Measurements from ENCODE around the gene MGAT5. TPM values are rescaled to one million over a fixed set of nuclear protein-coding genes. Genes with fewer than 3 reads are reported as not detected.

MGAT5 gene
- total RNA-seq, 2 experiments from 2014 or later: 60.8 to 68.0 TPM

DNA sequence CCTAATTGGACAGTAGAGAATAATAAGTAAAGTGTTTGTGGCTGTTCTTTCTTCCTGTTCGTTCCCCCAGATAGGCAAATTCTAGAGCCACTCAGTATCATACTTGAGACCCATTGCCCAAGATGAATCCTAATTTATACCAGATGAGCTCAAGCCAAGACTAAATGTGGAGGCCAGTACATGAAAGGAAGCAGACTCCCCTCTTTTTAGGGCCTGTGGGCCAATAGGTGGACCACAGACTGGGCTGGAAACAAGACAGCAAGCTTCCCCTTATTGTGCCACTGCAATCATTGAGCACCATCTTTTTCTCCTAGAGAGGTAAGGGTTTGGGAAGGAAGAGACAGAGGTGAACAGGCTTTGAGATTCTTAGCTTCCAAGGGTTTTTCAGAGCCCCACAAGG is 141.9 kb downstream of the MGAT5 start:
- Histone ChIP-seq H2AFZ (ENCODE audit: low read length) (no peak overlapping the region), H3K9me2 (ENCODE audit: insufficient read depth, low read length) (no peaks in the 10 kb centered on the region), H4K20me1 (ENCODE audit: insufficient read depth, low read length) (no peaks in the 10 kb centered on the region), H3K4me2 (ENCODE audit: low read length) (no peak overlapping the region), H3K4me1 (ENCODE audit: insufficient read depth, low read length, poor library complexity, severe bottlenecking) (peaks cover 18% of the 10 kb centered on the region), H3K36me3 (ENCODE audit: insufficient read depth, low read length) (peaks cover 15% of the 10 kb centered on the region), H3K9me3 (ENCODE audit: low read length) (no peaks in the 10 kb centered on the region), H3K27ac (ENCODE audit: low read depth, low read length, poor library complexity, severe bottlenecking) (no peak overlapping the region), H3K79me2 (ENCODE audit: insufficient read depth, low read depth, low read length) (no peaks in the 10 kb centered on the region), H3K4me3 (ENCODE audit: low read depth, low read length, poor library complexity, severe bottlenecking) (no peak overlapping the region)
- CTCF ChIA-PET (ENCODE audit: unreplicated experiment): no interaction called here
- no TSS peak for BruUV-seq (replicated peaks)
- no peak for DNase-seq (ENCODE audit: low spot score)
- intact Hi-C loops (cut with micrococcal nuclease; ENCODE audit: unreplicated experiment): no loop called here
- POLR2A ChIA-PET: interaction anchor here (1.0 kb wide), 1 partner anchor 10 kb away, joined by 3 read pairs; no protein-coding TSS in a partner anchor
- TF ChIP-seq EZH2phosphoT487 (IDR thresholded peaks at IDR 0.05; ENCODE audit: borderline replicate concordance, low read depth, low read length): no peak
- TF ChIP-seq, protein P1, sequence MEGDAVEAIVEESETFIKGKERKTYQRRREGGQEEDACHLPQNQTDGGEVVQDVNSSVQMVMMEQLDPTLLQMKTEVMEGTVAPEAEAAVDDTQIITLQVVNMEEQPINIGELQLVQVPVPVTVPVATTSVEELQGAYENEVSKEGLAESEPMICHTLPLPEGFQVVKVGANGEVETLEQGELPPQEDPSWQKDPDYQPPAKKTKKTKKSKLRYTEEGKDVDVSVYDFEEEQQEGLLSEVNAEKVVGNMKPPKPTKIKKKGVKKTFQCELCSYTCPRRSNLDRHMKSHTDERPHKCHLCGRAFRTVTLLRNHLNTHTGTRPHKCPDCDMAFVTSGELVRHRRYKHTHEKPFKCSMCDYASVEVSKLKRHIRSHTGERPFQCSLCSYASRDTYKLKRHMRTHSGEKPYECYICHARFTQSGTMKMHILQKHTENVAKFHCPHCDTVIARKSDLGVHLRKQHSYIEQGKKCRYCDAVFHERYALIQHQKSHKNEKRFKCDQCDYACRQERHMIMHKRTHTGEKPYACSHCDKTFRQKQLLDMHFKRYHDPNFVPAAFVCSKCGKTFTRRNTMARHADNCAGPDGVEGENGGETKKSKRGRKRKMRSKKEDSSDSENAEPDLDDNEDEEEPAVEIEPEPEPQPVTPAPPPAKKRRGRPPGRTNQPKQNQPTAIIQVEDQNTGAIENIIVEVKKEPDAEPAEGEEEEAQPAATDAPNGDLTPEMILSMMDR (conservative IDR thresholded peaks at IDR 0.05; ENCODE audit: low read length): no peak

DNA sequence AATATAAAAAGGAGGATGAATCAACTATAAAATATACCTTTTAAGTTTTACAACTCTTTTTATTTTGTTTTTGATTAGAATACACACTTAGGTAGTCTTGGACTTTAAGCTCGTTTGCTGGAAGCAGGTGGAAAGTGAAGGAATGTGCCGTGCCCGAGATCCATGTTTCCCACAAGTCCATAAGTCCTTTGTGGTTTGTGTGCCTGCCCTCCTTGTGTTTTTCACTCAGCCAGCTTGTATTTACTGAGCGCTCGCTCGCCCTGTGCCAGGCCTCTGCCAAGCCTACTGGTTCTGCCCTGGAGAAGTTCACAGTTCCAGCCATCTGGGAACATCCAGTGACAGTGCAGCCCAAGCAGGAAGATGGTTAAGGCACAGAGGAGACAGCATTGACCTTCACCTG is 142.6 kb downstream of the MGAT5 start:
- H3K79me2 ChIP-seq (ENCODE audit: insufficient read depth, low read depth, low read length): no peaks in the 10 kb centered on the region
- H3K4me1 ChIP-seq (ENCODE audit: insufficient read depth, low read length, poor library complexity, severe bottlenecking): peaks cover 11% of the 10 kb centered on the region
- H3K9me3 ChIP-seq (ENCODE audit: low read length): no peaks in the 10 kb centered on the region
- no peak for TF ChIP-seq EZH2phosphoT487 (IDR thresholded peaks at IDR 0.05; ENCODE audit: borderline replicate concordance, low read depth, low read length)
- TF ChIP-seq, protein P1 (conservative IDR thresholded peaks at IDR 0.05; ENCODE audit: low read length): no peak
- H3K4me3 ChIP-seq (ENCODE audit: low read depth, low read length, poor library complexity, severe bottlenecking): no peak overlapping the region
- H4K20me1 ChIP-seq (ENCODE audit: insufficient read depth, low read length): no peaks in the 10 kb centered on the region
- no peak overlapping the region for H2AFZ ChIP-seq (ENCODE audit: low read length)
- H3K9me2 ChIP-seq (ENCODE audit: insufficient read depth, low read length): no peaks in the 10 kb centered on the region
- POLR2A ChIA-PET: no interaction called here
- CTCF ChIA-PET (ENCODE audit: unreplicated experiment): no interaction called here
- DNase-seq (ENCODE audit: low spot score): no peak
- H3K27ac ChIP-seq (ENCODE audit: low read depth, low read length, poor library complexity, severe bottlenecking): no peak overlapping the region
- intact Hi-C loops (cut with micrococcal nuclease; ENCODE audit: unreplicated experiment): no loop called here
- H3K36me3 ChIP-seq (ENCODE audit: insufficient read depth, low read length): peaks cover 10% of the 10 kb centered on the region
- H3K4me2 ChIP-seq (ENCODE audit: low read length): no peak overlapping the region
- BruUV-seq (replicated peaks): no TSS peak

DNA sequence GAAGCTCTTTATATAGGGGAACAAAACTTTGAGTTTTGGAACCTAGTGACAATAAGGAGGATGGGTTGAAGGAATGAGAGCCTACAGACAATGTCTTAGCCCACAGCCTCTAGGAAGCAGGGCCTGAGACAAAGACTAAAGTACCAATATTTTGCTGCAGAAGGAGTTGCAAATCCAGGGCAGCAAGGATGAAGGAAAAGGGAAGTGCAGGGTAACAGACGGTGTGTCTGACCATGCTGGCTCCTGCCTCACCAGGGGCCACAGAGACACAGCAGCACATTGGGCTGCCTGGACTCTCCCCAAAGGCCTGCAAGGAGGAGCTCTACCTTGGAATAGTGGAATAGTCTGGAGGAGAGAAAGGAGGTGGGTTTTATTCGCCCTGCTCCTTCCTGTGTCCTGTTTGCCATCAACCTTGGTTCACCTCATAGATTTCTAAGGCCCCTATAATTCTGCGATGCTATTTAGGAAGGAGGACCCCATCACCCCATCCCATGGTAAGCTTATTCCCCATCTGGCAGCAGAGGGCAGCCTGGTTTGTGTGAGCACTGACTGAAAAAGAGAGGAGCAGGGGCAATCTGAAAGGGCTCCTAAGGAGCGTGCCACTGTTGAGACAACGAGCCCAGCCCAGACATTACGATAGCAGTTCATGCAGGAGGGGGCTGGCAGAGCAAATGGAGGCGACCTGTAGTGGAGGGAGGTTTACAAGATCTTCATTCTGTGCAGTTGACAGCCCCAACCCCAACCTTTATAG is 143.4 kb downstream of the MGAT5 start:
- H3K4me1 ChIP-seq (ENCODE audit: insufficient read depth, low read length, poor library complexity, severe bottlenecking): peaks cover 2% of the 10 kb centered on the region
- H4K20me1 ChIP-seq (ENCODE audit: insufficient read depth, low read length): no peaks in the 10 kb centered on the region
- no peak overlapping the region for H2AFZ ChIP-seq (ENCODE audit: low read length)
- intact Hi-C loops (cut with micrococcal nuclease; ENCODE audit: unreplicated experiment): no loop called here
- H3K4me3 ChIP-seq (ENCODE audit: low read depth, low read length, poor library complexity, severe bottlenecking): no peak overlapping the region
- no peak overlapping the region for H3K27ac ChIP-seq (ENCODE audit: low read depth, low read length, poor library complexity, severe bottlenecking)
- ChIA-PET CTCF (ENCODE audit: unreplicated experiment) (no interaction called here), POLR2A (no interaction called here)
- no peaks in the 10 kb centered on the region for H3K9me3 ChIP-seq (ENCODE audit: low read length)
- DNase-seq (ENCODE audit: low spot score): no peak
- BruUV-seq (replicated peaks): no TSS peak
- peaks cover 10% of the 10 kb centered on the region for H3K36me3 ChIP-seq (ENCODE audit: insufficient read depth, low read length)
- no peaks in the 10 kb centered on the region for H3K9me2 ChIP-seq (ENCODE audit: insufficient read depth, low read length)
- TF ChIP-seq, protein P1 (conservative IDR thresholded peaks at IDR 0.05; ENCODE audit: low read length): no peak
- no peak for TF ChIP-seq EZH2phosphoT487 (IDR thresholded peaks at IDR 0.05; ENCODE audit: borderline replicate concordance, low read depth, low read length)
- H3K4me2 ChIP-seq (ENCODE audit: low read length): no peak overlapping the region
- no peaks in the 10 kb centered on the region for H3K79me2 ChIP-seq (ENCODE audit: insufficient read depth, low read depth, low read length)
